Measurements from ENCODE around the gene MYEF2. TPM values are rescaled to one million over a fixed set of nuclear protein-coding genes. Genes with fewer than 3 reads are reported as not detected.

The MYEF2 gene
- total and polyA plus RNA-seq, 2 experiments from 2014 or later, result 62.0 to 79.7 TPM

GRCh38 chr15:48105936-48106335, 72.2 kb downstream of the MYEF2 start (continued):
- TF ChIP-seq, protein P1, sequence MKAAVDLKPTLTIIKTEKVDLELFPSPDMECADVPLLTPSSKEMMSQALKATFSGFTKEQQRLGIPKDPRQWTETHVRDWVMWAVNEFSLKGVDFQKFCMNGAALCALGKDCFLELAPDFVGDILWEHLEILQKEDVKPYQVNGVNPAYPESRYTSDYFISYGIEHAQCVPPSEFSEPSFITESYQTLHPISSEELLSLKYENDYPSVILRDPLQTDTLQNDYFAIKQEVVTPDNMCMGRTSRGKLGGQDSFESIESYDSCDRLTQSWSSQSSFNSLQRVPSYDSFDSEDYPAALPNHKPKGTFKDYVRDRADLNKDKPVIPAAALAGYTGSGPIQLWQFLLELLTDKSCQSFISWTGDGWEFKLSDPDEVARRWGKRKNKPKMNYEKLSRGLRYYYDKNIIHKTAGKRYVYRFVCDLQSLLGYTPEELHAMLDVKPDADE (IDR thresholded peaks at IDR 0.05), result no peak
- TF ChIP-seq STAT1 (IDR thresholded peaks at IDR 0.05; ENCODE audit: unreplicated experiment) (no peak), ZNF331 (CRISPR knock-in tag; IDR thresholded peaks at IDR 0.05; ENCODE audit: low read depth) (no peak), ZNF114 (CRISPR knock-in tag; IDR thresholded peaks at IDR 0.05) (no peak)

- Mint-ChIP-seq H3K27me3 (ENCODE audit: insufficient read depth, low read depth, poor library complexity) (peaks cover 2% of the 10 kb centered on the region), H3K4me3 (no peak overlapping the region), H3K27ac (no peak overlapping the region), H3K36me3 (ENCODE audit: low read depth) (no peaks in the 10 kb centered on the region), H3K9me3 (no peaks in the 10 kb centered on the region), H3K4me1 (no peaks in the 10 kb centered on the region)
- Histone ChIP-seq H2AFZ (peak overlapping the region; percentile 39; the same call in 1 of the 2 replicates), H4K20me1 (replicated peaks; ENCODE audit: insufficient read depth) (no peaks in the 10 kb centered on the region), H3K9me2 (ENCODE audit: insufficient read depth) (no peaks in the 10 kb centered on the region; the same call in 1 of the 2 replicates), H3K4me3 (no peak overlapping the region), H3F3A (replicated peaks; ENCODE audit: low read depth) (no peaks in the 10 kb centered on the region), H3K27me3 (ENCODE audit: insufficient read depth) (no peaks in the 10 kb centered on the region), H3K36me3 (ENCODE audit: insufficient read depth) (no peaks in the 10 kb centered on the region), H3K79me2 (replicated peaks; ENCODE audit: insufficient read depth) (no peaks in the 10 kb centered on the region), H3K4me1 (ENCODE audit: insufficient read depth) (no peaks in the 10 kb centered on the region), H3K27ac (ENCODE audit: low read depth) (no peak overlapping the region), H3K4me2 (no peak overlapping the region)
- DNase-seq (ENCODE audit: low spot score) (no peak), ATAC-seq (no peak)
- TF ChIP-seq EZH2phosphoT487 (IDR thresholded peaks at IDR 0.05; ENCODE audit: unreplicated experiment) (no peak), ZNF331 (CRISPR knock-in tag; IDR thresholded peaks at IDR 0.05; ENCODE audit: low read depth) (no peak), CTCF (conservative IDR thresholded peaks at IDR 0.05; ENCODE audit: low read depth in 2 of 2) (no peak), NANOG (IDR thresholded peaks at IDR 0.05; ENCODE audit: borderline replicate concordance) (no peak), ZNF462 (CRISPR knock-in tag; IDR thresholded peaks at IDR 0.05) (no peak), ZNF114 (CRISPR knock-in tag; IDR thresholded peaks at IDR 0.05) (no peak), STAT1 (IDR thresholded peaks at IDR 0.05; ENCODE audit: unreplicated experiment) (no peak), EZH2 (IDR thresholded peaks at IDR 0.05; ENCODE audit: low read depth, unreplicated experiment) (no peak), CREB1 (CRISPR knock-in tag; IDR thresholded peaks at IDR 0.05; ENCODE audit: low read depth) (no peak)
- TF ChIP-seq, protein P2, sequence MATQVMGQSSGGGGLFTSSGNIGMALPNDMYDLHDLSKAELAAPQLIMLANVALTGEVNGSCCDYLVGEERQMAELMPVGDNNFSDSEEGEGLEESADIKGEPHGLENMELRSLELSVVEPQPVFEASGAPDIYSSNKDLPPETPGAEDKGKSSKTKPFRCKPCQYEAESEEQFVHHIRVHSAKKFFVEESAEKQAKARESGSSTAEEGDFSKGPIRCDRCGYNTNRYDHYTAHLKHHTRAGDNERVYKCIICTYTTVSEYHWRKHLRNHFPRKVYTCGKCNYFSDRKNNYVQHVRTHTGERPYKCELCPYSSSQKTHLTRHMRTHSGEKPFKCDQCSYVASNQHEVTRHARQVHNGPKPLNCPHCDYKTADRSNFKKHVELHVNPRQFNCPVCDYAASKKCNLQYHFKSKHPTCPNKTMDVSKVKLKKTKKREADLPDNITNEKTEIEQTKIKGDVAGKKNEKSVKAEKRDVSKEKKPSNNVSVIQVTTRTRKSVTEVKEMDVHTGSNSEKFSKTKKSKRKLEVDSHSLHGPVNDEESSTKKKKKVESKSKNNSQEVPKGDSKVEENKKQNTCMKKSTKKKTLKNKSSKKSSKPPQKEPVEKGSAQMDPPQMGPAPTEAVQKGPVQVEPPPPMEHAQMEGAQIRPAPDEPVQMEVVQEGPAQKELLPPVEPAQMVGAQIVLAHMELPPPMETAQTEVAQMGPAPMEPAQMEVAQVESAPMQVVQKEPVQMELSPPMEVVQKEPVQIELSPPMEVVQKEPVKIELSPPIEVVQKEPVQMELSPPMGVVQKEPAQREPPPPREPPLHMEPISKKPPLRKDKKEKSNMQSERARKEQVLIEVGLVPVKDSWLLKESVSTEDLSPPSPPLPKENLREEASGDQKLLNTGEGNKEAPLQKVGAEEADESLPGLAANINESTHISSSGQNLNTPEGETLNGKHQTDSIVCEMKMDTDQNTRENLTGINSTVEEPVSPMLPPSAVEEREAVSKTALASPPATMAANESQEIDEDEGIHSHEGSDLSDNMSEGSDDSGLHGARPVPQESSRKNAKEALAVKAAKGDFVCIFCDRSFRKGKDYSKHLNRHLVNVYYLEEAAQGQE (IDR thresholded peaks at IDR 0.05; ENCODE audit: unreplicated experiment), result no peak
- TF ChIP-seq, protein P1 (IDR thresholded peaks at IDR 0.05), result no peak
Measured at GRCh38 chr15:48103647-48104046, 74.4 kb downstream of the MYEF2 start.

All from GM23338 (cell line).